ENCODE measurements around the gene SLC25A24.

Gene SLC25A24

DNA sequence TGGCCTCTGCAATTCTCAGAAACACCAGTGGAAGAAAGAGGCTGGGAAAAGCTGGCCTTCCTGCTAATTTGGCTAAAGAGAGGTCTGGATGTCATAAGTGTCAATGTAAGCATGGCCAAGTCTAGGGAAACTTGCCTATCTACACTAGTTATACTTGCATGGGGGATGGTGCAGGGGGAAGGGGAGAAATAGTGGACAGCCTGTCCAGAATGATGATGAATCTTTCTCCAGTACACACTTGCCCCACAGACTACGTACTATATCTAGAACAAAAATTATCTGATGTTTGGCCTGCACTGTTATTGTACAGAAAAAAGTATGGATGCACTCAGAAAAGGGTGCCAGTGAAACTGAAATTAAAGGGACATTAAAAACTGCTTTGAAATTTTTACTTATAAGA lies 114.5 kb downstream of the SLC25A24 start:
- no peak for DNase-seq

DNA sequence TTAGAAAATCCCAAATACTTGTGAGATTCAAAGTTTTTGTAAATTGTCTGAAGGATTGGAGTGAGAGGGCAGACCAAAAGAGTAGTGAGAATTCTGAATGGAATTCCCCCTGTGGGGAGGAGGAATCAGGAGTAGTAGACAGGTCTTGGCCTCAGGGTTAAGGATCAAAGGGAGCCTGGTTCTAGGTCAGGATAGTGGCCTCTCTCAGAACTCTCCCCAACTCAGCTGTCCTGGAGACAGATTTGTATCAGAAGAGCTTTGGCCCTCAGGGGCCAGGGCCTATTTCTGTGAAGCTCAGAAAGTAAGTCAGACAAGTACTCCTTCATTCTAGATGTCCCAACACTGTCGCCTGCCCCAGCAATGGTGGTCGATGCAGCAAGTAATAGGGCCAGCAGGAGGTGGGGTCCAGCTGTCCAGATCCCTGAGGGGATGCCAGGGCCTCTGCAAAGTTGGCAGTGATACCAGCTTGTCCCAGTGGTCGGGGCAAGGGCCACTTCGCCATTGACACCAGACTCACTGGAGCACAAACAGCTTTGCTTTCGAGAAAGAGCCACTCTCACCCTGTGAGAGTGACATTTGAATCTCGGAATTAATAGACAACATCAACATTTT lies 115.2 kb downstream of the SLC25A24 start:
- no peak for DNase-seq

Measured in NCI-H446 treated with DMSO at 0.1 percent for 48 hours (cell line).